ENCODE data around the gene VPS9D1.

VPS9D1 gene

GRCh38 chr16:89720813-89721545 is at the start of gene VPS9D1, which contains the start of gene ZNF276:
Gene VPS9D1 (minus strand): TSS chr16:89720898. CDS start chr16:89720861, 37 bp downstream.
Gene ZNF276 (plus strand): TSS chr16:89721537. CDS start chr16:89721641, 104 bp downstream.
- Histone ChIP-seq H3K36me3 (ENCODE audit: control insufficient read depth, insufficient read depth, low read length) (peaks cover 14% of the 10 kb centered on the region), H3K4me3 (replicated peaks; ENCODE audit: low read depth, low read length) (peak within 1 kb of the TSS; percentile 78), H3K27me3 (replicated peaks; ENCODE audit: control insufficient read depth, insufficient read depth, low read length) (no peaks in the 10 kb centered on the region)
- DNase-seq (ENCODE audit: extremely low read depth, insufficient read length): peak; percentile 87
- no peak for TF ChIP-seq CTCF (IDR thresholded peaks at IDR 0.05; ENCODE audit: insufficient read depth, low read length, poor library complexity, severe bottlenecking)

GRCh38 chr16:89770367-89770766 is 49.7 kb upstream of the VPS9D1 start:
- Histone ChIP-seq H3K27me3 (replicated peaks; ENCODE audit: control insufficient read depth, insufficient read depth, low read length) (no peaks in the 10 kb centered on the region), H3K36me3 (ENCODE audit: control insufficient read depth, insufficient read depth, low read length) (peaks cover 32% of the 10 kb centered on the region), H3K4me3 (replicated peaks; ENCODE audit: low read depth, low read length) (no peak overlapping the region)
- TF ChIP-seq CTCF (IDR thresholded peaks at IDR 0.05; ENCODE audit: insufficient read depth, low read length, poor library complexity, severe bottlenecking): no peak
- DNase-seq (ENCODE audit: extremely low read depth, insufficient read length): no peak

- H3K36me3 ChIP-seq (ENCODE audit: control insufficient read depth, insufficient read depth, low read length): peaks cover 18% of the 10 kb centered on the region
- H3K4me3 ChIP-seq (replicated peaks; ENCODE audit: low read depth, low read length): no peak overlapping the region; the same call in 1 of the 2 replicates
- TF ChIP-seq CTCF (IDR thresholded peaks at IDR 0.05; ENCODE audit: insufficient read depth, low read length, poor library complexity, severe bottlenecking): no peak
- no peaks in the 10 kb centered on the region for H3K27me3 ChIP-seq (replicated peaks; ENCODE audit: control insufficient read depth, insufficient read depth, low read length)
- no peak for DNase-seq (ENCODE audit: extremely low read depth, insufficient read length)
Measured at GRCh38 chr16:89765292-89765830, 44.7 kb upstream of the VPS9D1 start.

- peaks cover 16% of the 10 kb centered on the region for H3K36me3 ChIP-seq (ENCODE audit: control insufficient read depth, insufficient read depth, low read length)
- no peaks in the 10 kb centered on the region for H3K27me3 ChIP-seq (replicated peaks; ENCODE audit: control insufficient read depth, insufficient read depth, low read length)
- peak; percentile 74 for DNase-seq (ENCODE audit: extremely low read depth, insufficient read length)
- peak overlapping the region; percentile 36 for H3K4me3 ChIP-seq (replicated peaks; ENCODE audit: low read depth, low read length)
- no peak for TF ChIP-seq CTCF (IDR thresholded peaks at IDR 0.05; ENCODE audit: insufficient read depth, low read length, poor library complexity, severe bottlenecking)
Measured at GRCh38 chr16:89764711-89765201, 44.1 kb upstream of the VPS9D1 start.

- TF ChIP-seq CTCF (IDR thresholded peaks at IDR 0.05; ENCODE audit: insufficient read depth, low read length, poor library complexity, severe bottlenecking): no peak
- Histone ChIP-seq H3K36me3 (ENCODE audit: control insufficient read depth, insufficient read depth, low read length) (peaks cover 18% of the 10 kb centered on the region), H3K4me3 (replicated peaks; ENCODE audit: low read depth, low read length) (no peak overlapping the region), H3K27me3 (replicated peaks; ENCODE audit: control insufficient read depth, insufficient read depth, low read length) (no peaks in the 10 kb centered on the region)
- DNase-seq (ENCODE audit: extremely low read depth, insufficient read length): no peak
Measured at GRCh38 chr16:89761304-89761922, 40.7 kb upstream of the VPS9D1 start.

All from GM06990 (cell line).